Esophagus muscularis mucosa (tissue), 4 donors: ENCODE results near the gene TMEM170A. TPM values are rescaled to one million over a fixed set of nuclear protein-coding genes. Genes with fewer than 3 reads are reported as not detected.
A peak's percentile ranks its signal among the peaks of the same experiment; 100 is the strongest.

ENCODE experiments used
- DNase-seq: peaks from one replicate; pipeline ENCODE4 v3.0.0-alpha.2; 2017; ENCODE audit errors: extremely low spot score
- H3K27ac ChIP-seq, 4 donors: fragments of 200-600 bp; sonication (generic); replicated peaks in 1 of 4; 1 replicate in 3 of 4; 2 replicates in 1 of 4; pipeline ENCODE4 v1.5.1; 2016 to 2019; ENCODE audit warnings: mild to moderate bottlenecking in 1 of 4
- H3K27me3 ChIP-seq, 4 donors: fragments of 200-600 bp; sonication (generic); one replicate each; pipeline versions ENCODE4 v1.5.1 to v1.6.0; 2016 to 2019
- H3K36me3 ChIP-seq, 4 donors: fragments of 200-600 bp; sonication (generic); one replicate each; pipeline ENCODE4 v1.5.1; 2016 to 2019
- H3K4me1 ChIP-seq, 4 donors: fragments of 200-600 bp; sonication (generic); one replicate each; pipeline ENCODE4 v1.5.1; 2016 to 2019
- H3K4me3 ChIP-seq, 4 donors: fragments of 200-600 bp; sonication (generic); 1 replicate in 2 of 4; 2 replicates in 2 of 4; pipeline ENCODE4 v1.5.1; 2016 to 2019; ENCODE audit warnings: mild to moderate bottlenecking in 4 of 4, moderate library complexity in 1 of 4
- H3K9me3 ChIP-seq, 4 donors: fragments of 200-600 bp; sonication (generic); 1 replicate in 3 of 4; 2 replicates in 1 of 4; pipeline ENCODE4 v1.5.1; 2016 to 2019
- EP300 ChIP-seq: sonication (generic); formaldehyde crosslinking; IDR thresholded peaks from one replicate; pipeline ENCODE4 v1.6.1; 2017; ENCODE audit warnings: antibody characterized with exemption
- POLR2A ChIP-seq: fragments of 450-650 bp; IDR thresholded peaks from one replicate; pipeline ENCODE4 v1.6.1; 2017; ENCODE audit warnings: antibody characterized with exemption, moderate library complexity, mild to moderate bottlenecking, low read depth
- POLR2AphosphoS5 ChIP-seq, 2 donors: sonication (generic); formaldehyde crosslinking; IDR thresholded peaks; one replicate each; pipeline ENCODE4 v1.6.1; 2017; ENCODE audit warnings: antibody characterized with exemption in 2 of 2
- WGBS: methylation state at CpG from one replicate; pipeline ENCODE4 v1.1.5; 2018; 5-methylcytosine and 5-hydroxymethylcytosine counted together
- intact Hi-C: fragments of 100-400 bp; cut with DNase I; formaldehyde crosslinking; loops from one replicate; pipeline ENCODE4 v1.15.1; 2023
- total RNA-seq, 4 donors: library from RNA; depleted of rRNA; stranded (reverse); fragments of >200 nt; gene quantifications; one replicate each; pipeline versions ENCODE4 v1.1.0 to v1.2.1, GENCODE V29; 2016
- TF ChIP-seq, protein P1 (sequence below), 3 experiments: fragments of 200-600 bp in 2 of 3; fragments of 450-650 bp in 1 of 3; sonication (generic) in 2 of 3; IDR thresholded peaks; one replicate each; pipeline ENCODE4 v1.5.1; 2017 to 2019; ENCODE audit warnings: antibody characterized with exemption in 3 of 3, mild to moderate bottlenecking in 2 of 3, moderate library complexity in 1 of 3

TMEM170A gene
- total RNA-seq, 4 donors from 2014 or later = 11.2 to 18.3 (median 14.9) TPM

DNA sequence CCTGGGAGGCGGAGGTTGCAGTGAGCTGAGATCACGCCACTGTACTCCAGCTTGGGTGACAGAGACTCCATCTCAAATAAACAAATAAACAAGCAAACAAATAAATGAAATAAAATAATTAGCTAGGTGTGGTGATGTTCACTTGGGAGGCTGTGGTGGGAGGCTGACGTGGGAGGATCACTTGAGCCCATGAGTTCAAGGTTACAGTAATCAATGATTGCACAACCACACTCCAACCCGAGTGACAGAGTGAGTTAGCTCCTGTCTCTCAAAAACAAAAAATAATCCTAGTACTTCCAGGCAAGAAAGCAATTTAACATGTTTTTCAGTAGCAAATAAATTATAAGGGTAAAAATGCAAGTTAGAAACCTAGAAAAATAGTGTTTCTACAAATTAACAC is 57.5 kb downstream of the TMEM170A start:
- TF ChIP-seq POLR2AphosphoS5 (IDR thresholded peaks at IDR 0.05) (no peak), POLR2A (no peak), EP300 (no peak)
- TF ChIP-seq, protein P1, sequence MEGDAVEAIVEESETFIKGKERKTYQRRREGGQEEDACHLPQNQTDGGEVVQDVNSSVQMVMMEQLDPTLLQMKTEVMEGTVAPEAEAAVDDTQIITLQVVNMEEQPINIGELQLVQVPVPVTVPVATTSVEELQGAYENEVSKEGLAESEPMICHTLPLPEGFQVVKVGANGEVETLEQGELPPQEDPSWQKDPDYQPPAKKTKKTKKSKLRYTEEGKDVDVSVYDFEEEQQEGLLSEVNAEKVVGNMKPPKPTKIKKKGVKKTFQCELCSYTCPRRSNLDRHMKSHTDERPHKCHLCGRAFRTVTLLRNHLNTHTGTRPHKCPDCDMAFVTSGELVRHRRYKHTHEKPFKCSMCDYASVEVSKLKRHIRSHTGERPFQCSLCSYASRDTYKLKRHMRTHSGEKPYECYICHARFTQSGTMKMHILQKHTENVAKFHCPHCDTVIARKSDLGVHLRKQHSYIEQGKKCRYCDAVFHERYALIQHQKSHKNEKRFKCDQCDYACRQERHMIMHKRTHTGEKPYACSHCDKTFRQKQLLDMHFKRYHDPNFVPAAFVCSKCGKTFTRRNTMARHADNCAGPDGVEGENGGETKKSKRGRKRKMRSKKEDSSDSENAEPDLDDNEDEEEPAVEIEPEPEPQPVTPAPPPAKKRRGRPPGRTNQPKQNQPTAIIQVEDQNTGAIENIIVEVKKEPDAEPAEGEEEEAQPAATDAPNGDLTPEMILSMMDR (IDR thresholded peaks at IDR 0.05) = no peak
- Histone ChIP-seq H3K4me1 (peaks cover 9 to 15% (median 14%) of the 10 kb centered on the region in 4 donors), H3K36me3 (peaks cover 7 to 62% (median 44%) of the 10 kb centered on the region in 4 donors), H3K27ac (no peak overlapping the region), H3K27me3 (no peaks in the 10 kb centered on the region), H3K4me3 (no peak overlapping the region), H3K9me3 (no peaks in the 10 kb centered on the region)
- DNase-seq = no peak
- WGBS = 83% methylated on average over 4 of the region's 4 CpGs
- intact Hi-C loops = no loop called here

DNA sequence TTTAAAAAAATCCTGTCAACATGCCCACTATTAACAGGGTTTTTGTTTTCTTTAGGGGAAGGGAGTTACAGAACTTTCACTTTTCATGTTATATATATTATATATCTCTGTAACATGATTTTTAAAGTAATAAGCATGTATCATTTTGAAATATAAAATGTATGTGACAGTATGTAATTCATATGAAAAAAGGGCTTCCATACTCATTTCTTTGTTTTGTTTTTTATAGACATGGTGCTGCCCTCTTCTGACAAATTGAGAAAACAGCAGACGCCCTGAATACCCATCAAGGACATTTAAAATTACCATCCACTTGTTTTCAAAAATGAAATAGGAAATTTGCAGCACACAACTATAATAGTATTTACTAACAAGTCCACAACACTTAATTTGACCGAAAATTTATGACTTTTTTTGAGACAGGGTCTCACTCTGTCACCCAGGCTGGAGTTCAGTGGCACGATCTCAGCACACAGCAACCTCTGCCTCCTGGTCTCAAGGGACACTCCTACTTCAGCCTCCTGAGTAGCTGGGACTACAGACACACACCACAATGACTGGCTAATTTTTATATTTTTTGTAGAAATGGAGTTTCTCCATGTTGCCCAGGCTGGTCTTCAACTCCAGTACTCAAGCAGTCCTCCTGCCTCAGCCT is 61.5 kb downstream of the TMEM170A start:
- H3K27ac ChIP-seq = peak overlapping the region; percentile 70 to 80 (median 75)
- no peaks in the 10 kb centered on the region for H3K9me3 ChIP-seq
- no peak overlapping the region for H3K4me3 ChIP-seq
- TF ChIP-seq EP300 (no peak), POLR2AphosphoS5 (IDR thresholded peaks at IDR 0.05) (no peak), POLR2A (no peak)
- TF ChIP-seq, protein P1 (IDR thresholded peaks at IDR 0.05) = peak; percentile 74 to 81 (median 77)
- 45% methylated on average over 3 of the region's 3 CpGs for WGBS
- peaks cover 20 to 27% (median 25%) of the 10 kb centered on the region in 4 donors for H3K4me1 ChIP-seq
- peaks cover 0 to 23% (median 16%) of the 10 kb centered on the region in 4 donors for H3K36me3 ChIP-seq
- H3K27me3 ChIP-seq = no peaks in the 10 kb centered on the region
- intact Hi-C loops = loop anchor here (5.0 kb wide), 1 partner anchor 206 kb away; no protein-coding TSS in a partner anchor
- no peak for DNase-seq

DNA sequence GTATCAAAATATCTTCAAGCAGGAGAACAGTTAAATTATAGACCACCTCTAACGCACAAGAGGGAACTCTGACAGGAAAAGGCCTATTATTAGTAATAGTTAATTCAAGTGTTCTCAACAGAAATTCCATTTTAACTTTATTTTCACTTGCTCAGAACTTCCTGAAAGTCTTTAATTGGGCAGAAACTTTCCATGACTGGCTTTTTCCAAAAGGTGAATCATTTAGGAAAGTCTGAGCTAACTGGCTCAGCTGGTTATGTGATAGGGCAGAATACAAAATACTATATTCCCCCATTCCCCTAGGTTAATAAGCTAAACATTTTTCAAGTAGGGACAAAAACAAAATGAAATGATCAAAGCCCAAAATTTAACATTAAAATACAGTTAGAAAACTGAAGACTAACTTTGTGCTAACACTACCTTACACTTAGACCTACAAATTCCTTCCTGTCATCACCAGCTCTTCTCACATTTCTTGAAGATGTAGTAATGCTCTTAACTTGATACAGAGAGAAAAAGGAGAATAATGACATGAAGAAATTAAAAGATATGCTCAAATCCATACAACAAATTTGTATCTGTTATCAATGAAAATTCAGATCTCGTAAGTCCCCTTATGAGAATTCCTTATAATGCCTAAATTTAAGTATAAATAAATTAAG is 62.2 kb downstream of the TMEM170A start:
- H3K27me3 ChIP-seq = no peaks in the 10 kb centered on the region
- no peaks in the 10 kb centered on the region for H3K9me3 ChIP-seq
- peak in 1 of 2 donors; percentile 83 for TF ChIP-seq POLR2AphosphoS5 (IDR thresholded peaks at IDR 0.05)
- TF ChIP-seq, protein P1 (IDR thresholded peaks at IDR 0.05) = no peak
- DNase-seq = no peak
- no peak overlapping the region for H3K4me3 ChIP-seq
- peak overlapping the region; percentile 70 to 80 (median 75) for H3K27ac ChIP-seq
- peaks cover 0 to 18% (median 14%) of the 10 kb centered on the region in 4 donors for H3K36me3 ChIP-seq
- peaks cover 23 to 30% (median 25%) of the 10 kb centered on the region in 4 donors for H3K4me1 ChIP-seq
- WGBS = 25% methylated on average over 2 of the region's 2 CpGs
- intact Hi-C loops = loop anchor here (5.0 kb wide), 1 partner anchor 205 kb away; no protein-coding TSS in a partner anchor

GRCh38 chr16:75401691-75402090 is 62.8 kb downstream of the TMEM170A start:
- peaks cover 23 to 30% (median 25%) of the 10 kb centered on the region in 4 donors for H3K4me1 ChIP-seq
- H3K27ac ChIP-seq = peak overlapping the region; percentile 70 to 80 (median 75)
- TF ChIP-seq POLR2A (no peak), EP300 (no peak), POLR2AphosphoS5 (IDR thresholded peaks at IDR 0.05) (no peak)
- TF ChIP-seq, protein P1 (IDR thresholded peaks at IDR 0.05) = no peak
- peaks cover 0 to 12% (median 10%) of the 10 kb centered on the region in 4 donors for H3K36me3 ChIP-seq
- no peak overlapping the region for H3K4me3 ChIP-seq
- DNase-seq = no peak
- intact Hi-C loops = loop anchor here (5.0 kb wide), 1 partner anchor 204 kb away; no protein-coding TSS in a partner anchor
- H3K9me3 ChIP-seq = no peaks in the 10 kb centered on the region
- H3K27me3 ChIP-seq = no peaks in the 10 kb centered on the region
